HG03135 (cell line): Measurements from ENCODE around the gene VSTM1.

Experiments
- ATAC-seq: cut with Tn5 transposase; IDR thresholded peaks from one replicate; pipeline ENCODE4 v1.9.1; 2021; ENCODE audit warnings: mild to moderate bottlenecking, moderate library complexity; ENCODE audit not compliant: unreplicated experiment

VSTM1 gene

GRCh38 chr19:54013866-54014265, 49.8 kb downstream of the VSTM1 start:
- no peak for ATAC-seq

- ATAC-seq, result no peak
Measured at GRCh38 chr19:54011507-54012211, 52.0 kb downstream of the VSTM1 start.

GRCh38 chr19:54010474-54010873, 53.2 kb downstream of the VSTM1 start:
- no peak for ATAC-seq

- ATAC-seq, result no peak
Measured at GRCh38 chr19:54009440-54009839, 54.3 kb downstream of the VSTM1 start.

- no peak for ATAC-seq
Measured at GRCh38 chr19:54002495-54003315, 61.0 kb downstream of the VSTM1 start.

- ATAC-seq, result no peak
Measured at GRCh38 chr19:54001496-54001895, 62.2 kb downstream of the VSTM1 start.

GRCh38 chr19:53999694-54000093, 64.0 kb downstream of the VSTM1 start:
- no peak for ATAC-seq

GRCh38 chr19:53998223-53998622, 65.5 kb downstream of the VSTM1 start:
- no peak for ATAC-seq

GRCh38 chr19:53994811-53995210, 68.9 kb downstream of the VSTM1 start:
- ATAC-seq, result no peak

GRCh38 chr19:53993448-53993847, 70.2 kb downstream of the VSTM1 start:
- no peak for ATAC-seq

GRCh38 chr19:53992815-53993214, 70.9 kb downstream of the VSTM1 start:
- ATAC-seq, result no peak

- no peak for ATAC-seq
Measured at GRCh38 chr19:53992211-53992610, 71.5 kb downstream of the VSTM1 start.

- no peak for ATAC-seq
Measured at GRCh38 chr19:53991224-53992113, 72.2 kb downstream of the VSTM1 start, which contains the start of gene CACNG6. TSS of gene CACNG6 (plus strand) at chr19:53991637. CDS start at chr19:53992878, 1,241 bp downstream.
